ENCODE data around the gene DPP6. TPM values are rescaled to one million over a fixed set of nuclear protein-coding genes. Genes with fewer than 3 reads are reported as not detected.

The DPP6 gene
- total and polyA plus RNA-seq, 7 donors: 0.18 to 1.8 (median 0.57) TPM

GRCh38 chr7:154899862-154900261 lies 847.7 kb downstream of the DPP6 start:
- Histone ChIP-seq H3K9me3 (no peaks in the 10 kb centered on the region), H3K27me3 (ENCODE audit: insufficient read depth in 3 of 3, low read length in 2 of 3) (peaks cover 0 to 7% (median 5%) of the 10 kb centered on the region in 3 donors), H3K36me3 (ENCODE audit: insufficient read depth in 1 of 2, low read depth in 1 of 2) (no peaks in the 10 kb centered on the region), H3K4me1 (no peaks in the 10 kb centered on the region), H3K27ac (no peak overlapping the region), H3K4me3 (no peak overlapping the region)
- ATAC-seq (no peak), DNase-seq (no peak)
- WGBS, 3 donors: 45 to 56% (median 47%) methylated on average over 5 of the region's 5 CpGs
- TF ChIP-seq CTCF (IDR thresholded peaks at IDR 0.05): no peak
- intact Hi-C loops (cut with DNase I): loop anchor here in 1 of 2 donors (10.0 kb wide), 1 partner anchor 1195 kb away; no protein-coding TSS in a partner anchor

GRCh38 chr7:154902600-154903082 lies 850.4 kb downstream of the DPP6 start:
- TF ChIP-seq CTCF (IDR thresholded peaks at IDR 0.05): no peak

GRCh38 chr7:154903083-154903731 lies 851.0 kb downstream of the DPP6 start:
- Histone ChIP-seq H3K27ac (no peak overlapping the region), H3K27me3 (ENCODE audit: insufficient read depth in 3 of 3, low read length in 2 of 3) (peaks cover 0 to 6% (median 0%) of the 10 kb centered on the region in 3 donors), H3K9me3 (no peaks in the 10 kb centered on the region), H3K36me3 (ENCODE audit: insufficient read depth in 1 of 2, low read depth in 1 of 2) (no peaks in the 10 kb centered on the region), H3K4me1 (no peaks in the 10 kb centered on the region), H3K4me3 (no peak overlapping the region)
- intact Hi-C loops (cut with DNase I): no loop called here
- no peak for DNase-seq
- ATAC-seq: no peak
- no peak for TF ChIP-seq CTCF (IDR thresholded peaks at IDR 0.05)
- 52 to 54% (median 53%) methylated on average over 14 of the region's 14 CpGs for WGBS, 3 donors

More at GRCh38 chr7:154902600-154903082, 850.4 kb downstream of the DPP6 start:
- intact Hi-C loops (cut with DNase I): no loop called here
- ATAC-seq: no peak
- H3K27me3 ChIP-seq (ENCODE audit: insufficient read depth in 3 of 3, low read length in 2 of 3): peaks cover 0 to 7% (median 0%) of the 10 kb centered on the region in 3 donors
- no peaks in the 10 kb centered on the region for H3K9me3 ChIP-seq
- H3K4me1 ChIP-seq: no peaks in the 10 kb centered on the region
- WGBS, 3 donors: 70 to 83% (median 79%) methylated on average over 6 of the region's 6 CpGs
- no peak overlapping the region for H3K4me3 ChIP-seq
- H3K36me3 ChIP-seq (ENCODE audit: insufficient read depth in 1 of 2, low read depth in 1 of 2): no peaks in the 10 kb centered on the region
- H3K27ac ChIP-seq: no peak overlapping the region
- DNase-seq: no peak

- no peak overlapping the region for H3K4me3 ChIP-seq
- no peaks in the 10 kb centered on the region for H3K9me3 ChIP-seq
- no peaks in the 10 kb centered on the region for H3K36me3 ChIP-seq (ENCODE audit: insufficient read depth in 1 of 2, low read depth in 1 of 2)
- H3K27ac ChIP-seq: no peak overlapping the region
- TF ChIP-seq CTCF (IDR thresholded peaks at IDR 0.05): no peak
- DNase-seq (no peak), ATAC-seq (no peak)
- no peaks in the 10 kb centered on the region for H3K4me1 ChIP-seq
- H3K27me3 ChIP-seq (ENCODE audit: insufficient read depth in 3 of 3, low read length in 2 of 3): peaks cover 0 to 15% (median 2%) of the 10 kb centered on the region in 3 donors
- WGBS, 3 donors: 48 to 60% (median 54%) methylated on average over 8 of the region's 8 CpGs
- intact Hi-C loops (cut with DNase I): no loop called here
These were observed 852.9 kb downstream of the DPP6 start for GRCh38 chr7:154905146-154905545.
